Measurements from ENCODE around the gene RAB20. TPM values are rescaled to one million over a fixed set of nuclear protein-coding genes. Genes with fewer than 3 reads are reported as not detected.

RAB20 gene
- total and polyA plus RNA-seq, 2 donors (not counting 1 experiment from before 2014, with no cell fraction given), result 2.4 to 4.6 TPM

DNA sequence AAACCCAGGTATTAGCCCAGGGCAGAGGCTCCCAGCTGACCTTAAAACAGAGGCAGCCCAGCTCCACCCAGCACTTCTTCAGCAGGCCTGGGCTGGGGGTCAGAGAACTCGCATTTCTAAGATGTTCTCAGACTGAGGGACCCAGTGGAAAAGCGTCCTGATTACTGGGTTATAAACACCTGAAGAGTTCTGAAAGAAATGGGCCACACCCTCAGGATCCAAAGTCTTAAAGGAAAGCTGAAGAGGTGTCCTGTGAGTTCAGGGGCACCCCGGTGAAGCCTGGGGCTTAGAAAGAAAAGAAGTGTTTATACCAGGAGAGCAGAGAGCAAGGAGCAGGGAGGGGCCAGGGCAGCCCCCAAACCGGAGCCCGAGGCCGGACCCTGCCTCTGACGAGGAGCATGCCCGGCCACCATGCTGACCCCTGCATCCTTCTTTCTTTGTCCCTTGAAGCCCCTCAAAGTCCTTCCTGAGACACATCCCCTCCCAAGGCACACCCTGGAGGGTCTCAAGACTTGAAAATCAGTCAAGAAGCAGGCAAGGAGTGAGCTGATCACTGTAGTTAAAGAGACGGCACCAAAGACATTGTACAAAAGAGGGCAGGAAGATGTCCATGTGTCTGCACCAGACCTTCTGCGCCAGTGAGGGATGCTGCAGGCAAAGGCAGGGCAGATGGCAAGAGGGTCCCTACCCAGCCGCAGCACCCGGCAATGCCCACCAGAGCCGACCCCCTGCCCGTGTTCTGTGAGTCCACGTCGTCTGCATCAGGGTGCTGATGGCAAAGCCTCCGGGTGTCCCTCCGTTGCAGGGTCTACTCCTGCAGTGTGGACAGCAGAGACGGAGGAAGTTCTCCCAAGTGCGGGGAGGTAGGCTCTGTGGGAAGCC lies 10.6 kb upstream of the RAB20 start:
- no peak for DNase-seq
- Mint-ChIP-seq H3K9me3 (ENCODE audit: insufficient read depth) (no peaks in the 10 kb centered on the region), H3K4me3 (no peak overlapping the region), H3K4me1 (peaks cover 14% of the 10 kb centered on the region), H3K27ac (no peak overlapping the region), H3K27me3 (peaks cover 25% of the 10 kb centered on the region)
- Histone ChIP-seq H3K79me2 (ENCODE audit: control insufficient read depth, insufficient read depth, low read length) (no peaks in the 10 kb centered on the region), H4K20me1 (ENCODE audit: control insufficient read depth, insufficient read depth, low read length, poor library complexity, severe bottlenecking) (no peaks in the 10 kb centered on the region), H3K36me3 (replicated peaks in 1 of 2; ENCODE audit: control extremely low read depth in 1 of 2, control insufficient read depth in 1 of 2, extremely low read depth in 1 of 2, insufficient read depth in 2 of 2, low read length in 1 of 2) (no peaks in the 10 kb centered on the region), H3K4me2 (replicated peaks; ENCODE audit: low read depth, low read length, poor library complexity, severe bottlenecking) (no peak overlapping the region), H3K9me3 (ENCODE audit: control extremely low read depth in 1 of 3, control insufficient read depth in 2 of 3, insufficient read depth in 1 of 3, low read length in 2 of 3) (no peaks in the 10 kb centered on the region), H2AFZ (ENCODE audit: insufficient read depth, low read depth, low read length, poor library complexity, severe bottlenecking) (no peak overlapping the region), H3K27ac (ENCODE audit: low read length in 2 of 2) (no peak overlapping the region), H3K4me3 (ENCODE audit: control extremely low read depth in 1 of 5, extremely low read depth in 1 of 5, insufficient read depth in 1 of 5, low read depth in 2 of 5, low read length in 4 of 5) (no peak overlapping the region), H3K4me1 (ENCODE audit: control insufficient read depth in 2 of 2, insufficient read depth in 2 of 2, low read length in 2 of 2) (peaks cover 12 to 13% of the 10 kb centered on the region in 2 donors), H3K9ac (ENCODE audit: low read length) (no peak overlapping the region), H3K27me3 (replicated peaks in 1 of 4; ENCODE audit: control extremely low read depth in 1 of 4, control insufficient read depth in 3 of 4, insufficient read depth in 4 of 4, low read length in 3 of 4) (peaks cover 0 to 6% (median 0%) of the 10 kb centered on the region in 4 experiments)
- 96% methylated on average over 13 of the region's 20 CpGs for WGBS (ENCODE audit: insufficient coverage)
- TF ChIP-seq, protein P1, sequence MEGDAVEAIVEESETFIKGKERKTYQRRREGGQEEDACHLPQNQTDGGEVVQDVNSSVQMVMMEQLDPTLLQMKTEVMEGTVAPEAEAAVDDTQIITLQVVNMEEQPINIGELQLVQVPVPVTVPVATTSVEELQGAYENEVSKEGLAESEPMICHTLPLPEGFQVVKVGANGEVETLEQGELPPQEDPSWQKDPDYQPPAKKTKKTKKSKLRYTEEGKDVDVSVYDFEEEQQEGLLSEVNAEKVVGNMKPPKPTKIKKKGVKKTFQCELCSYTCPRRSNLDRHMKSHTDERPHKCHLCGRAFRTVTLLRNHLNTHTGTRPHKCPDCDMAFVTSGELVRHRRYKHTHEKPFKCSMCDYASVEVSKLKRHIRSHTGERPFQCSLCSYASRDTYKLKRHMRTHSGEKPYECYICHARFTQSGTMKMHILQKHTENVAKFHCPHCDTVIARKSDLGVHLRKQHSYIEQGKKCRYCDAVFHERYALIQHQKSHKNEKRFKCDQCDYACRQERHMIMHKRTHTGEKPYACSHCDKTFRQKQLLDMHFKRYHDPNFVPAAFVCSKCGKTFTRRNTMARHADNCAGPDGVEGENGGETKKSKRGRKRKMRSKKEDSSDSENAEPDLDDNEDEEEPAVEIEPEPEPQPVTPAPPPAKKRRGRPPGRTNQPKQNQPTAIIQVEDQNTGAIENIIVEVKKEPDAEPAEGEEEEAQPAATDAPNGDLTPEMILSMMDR (IDR thresholded peaks at IDR 0.05), result no peak
- TF ChIP-seq EZH2 (IDR thresholded peaks at IDR 0.05; ENCODE audit: borderline replicate concordance, insufficient read depth, low read depth, low read length, poor library complexity, severe bottlenecking), result no peak
- no peak for ATAC-seq (ENCODE audit: low read depth)
- CTCF ChIA-PET, result no interaction called here
- intact Hi-C loops (cut with micrococcal nuclease), result no loop called here
- POLR2A ChIA-PET, result no interaction called here

DNA sequence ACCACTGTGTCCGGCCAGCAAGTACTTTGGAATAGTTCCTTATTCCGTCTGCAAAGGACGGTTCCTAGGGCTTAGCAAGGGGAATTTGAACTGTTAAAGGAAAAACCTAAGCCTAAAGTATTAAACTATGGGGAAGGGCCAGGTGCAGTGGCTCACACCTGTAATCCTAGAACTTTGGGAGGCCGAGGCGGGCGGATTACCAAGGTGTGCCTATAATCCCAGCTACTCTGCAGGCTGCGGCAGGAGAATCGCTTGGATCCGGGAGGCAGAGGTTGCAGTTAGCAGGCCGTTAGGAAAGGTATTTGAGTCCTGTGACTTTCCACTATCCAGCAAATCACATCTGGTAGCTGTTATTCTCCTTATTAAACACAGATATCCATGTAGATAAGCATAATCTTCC lies 9.4 kb upstream of the RAB20 start:
- 91% methylated on average over 5 of the region's 10 CpGs for WGBS (ENCODE audit: insufficient coverage)

More for the DNA sequence above, 9.4 kb upstream of the RAB20 start:
- peaks cover 23% of the 10 kb centered on the region for H3K27me3 Mint-ChIP-seq
- peaks cover 7 to 9% of the 10 kb centered on the region in 2 donors for H3K4me1 ChIP-seq (ENCODE audit: control insufficient read depth in 2 of 2, insufficient read depth in 2 of 2, low read length in 2 of 2)
- H2AFZ ChIP-seq (ENCODE audit: insufficient read depth, low read depth, low read length, poor library complexity, severe bottlenecking), result no peak overlapping the region
- TF ChIP-seq, protein P1 (IDR thresholded peaks at IDR 0.05), result no peak
- no peak for TF ChIP-seq EZH2 (IDR thresholded peaks at IDR 0.05; ENCODE audit: borderline replicate concordance, insufficient read depth, low read depth, low read length, poor library complexity, severe bottlenecking)
- H3K79me2 ChIP-seq (ENCODE audit: control insufficient read depth, insufficient read depth, low read length), result no peaks in the 10 kb centered on the region
- no peak overlapping the region for H3K27ac Mint-ChIP-seq
- no peaks in the 10 kb centered on the region for H3K9me3 Mint-ChIP-seq (ENCODE audit: insufficient read depth)
- peaks cover 0 to 6% (median 0%) of the 10 kb centered on the region in 4 experiments for H3K27me3 ChIP-seq (replicated peaks in 1 of 4; ENCODE audit: control extremely low read depth in 1 of 4, control insufficient read depth in 3 of 4, insufficient read depth in 4 of 4, low read length in 3 of 4)
- peaks cover 9% of the 10 kb centered on the region for H3K4me1 Mint-ChIP-seq
- H3K9ac ChIP-seq (ENCODE audit: low read length), result no peak overlapping the region
- H3K4me3 ChIP-seq (ENCODE audit: control extremely low read depth in 1 of 5, extremely low read depth in 1 of 5, insufficient read depth in 1 of 5, low read depth in 2 of 5, low read length in 4 of 5), result no peak overlapping the region
- no peaks in the 10 kb centered on the region for H3K36me3 ChIP-seq (replicated peaks in 1 of 2; ENCODE audit: control extremely low read depth in 1 of 2, control insufficient read depth in 1 of 2, extremely low read depth in 1 of 2, insufficient read depth in 2 of 2, low read length in 1 of 2)
- no peak overlapping the region for H3K4me3 Mint-ChIP-seq
- no peaks in the 10 kb centered on the region for H3K9me3 ChIP-seq (ENCODE audit: control extremely low read depth in 1 of 3, control insufficient read depth in 2 of 3, insufficient read depth in 1 of 3, low read length in 2 of 3)
- intact Hi-C loops (cut with micrococcal nuclease), result no loop called here
- no peak overlapping the region for H3K27ac ChIP-seq (ENCODE audit: low read length in 2 of 2)
- no peaks in the 10 kb centered on the region for H4K20me1 ChIP-seq (ENCODE audit: control insufficient read depth, insufficient read depth, low read length, poor library complexity, severe bottlenecking)
- ChIA-PET POLR2A (no interaction called here), CTCF (no interaction called here)
- no peak overlapping the region for H3K4me2 ChIP-seq (replicated peaks; ENCODE audit: low read depth, low read length, poor library complexity, severe bottlenecking)
- DNase-seq (no peak), ATAC-seq (ENCODE audit: low read depth) (no peak)
